ENCODE data around the gene FN1. TPM values are rescaled to one million over a fixed set of nuclear protein-coding genes. Genes with fewer than 3 reads are reported as not detected.
"Not testable (repeated sequence)": the region's sequence is repeated elsewhere in the genome, so short reads cannot be mapped to it uniquely, and the experiment has no call there.

Gene FN1
- total RNA-seq, 1 experiment from 2014 or later = 564 TPM

- H3K36me3 Mint-ChIP-seq (ENCODE audit: insufficient read depth, unreplicated experiment) = peaks cover 57% of the 10 kb centered on the region
- H3K4me3 Mint-ChIP-seq (ENCODE audit: unreplicated experiment) = no peak overlapping the region
- POLR2A ChIA-PET = interaction anchor here (0.6 kb wide), 1 partner anchor 402 kb away, joined by 3 read pairs; no protein-coding TSS in a partner anchor
- no peaks in the 10 kb centered on the region for H3K27me3 Mint-ChIP-seq (ENCODE audit: insufficient read depth, unreplicated experiment)
- no peak for DNase-seq (ENCODE audit: unreplicated experiment)
- peaks cover 6% of the 10 kb centered on the region for H3K4me1 Mint-ChIP-seq (ENCODE audit: insufficient read depth, unreplicated experiment)
- no TSS peak for BruUV-seq (replicated peaks)
- H3K9me3 Mint-ChIP-seq (ENCODE audit: unreplicated experiment) = no peaks in the 10 kb centered on the region
- H3K27ac Mint-ChIP-seq (ENCODE audit: low read depth, unreplicated experiment) = no peak overlapping the region
- CTCF ChIA-PET = no interaction called here
- intact Hi-C loops (cut with micrococcal nuclease) = no loop called here
- TF ChIP-seq CTCF (IDR thresholded peaks at IDR 0.05; ENCODE audit: unreplicated experiment) = no peak
Measured at GRCh38 chr2:215361876-215362561, 73.8 kb downstream of the FN1 start.

GRCh38 chr2:215361211-215361875, 74.5 kb downstream of the FN1 start:
- H3K9me3 Mint-ChIP-seq (ENCODE audit: unreplicated experiment) = no peaks in the 10 kb centered on the region
- TF ChIP-seq CTCF (IDR thresholded peaks at IDR 0.05; ENCODE audit: unreplicated experiment) = no peak
- intact Hi-C loops (cut with micrococcal nuclease) = no loop called here
- H3K4me3 Mint-ChIP-seq (ENCODE audit: unreplicated experiment) = no peak overlapping the region
- no peak for DNase-seq (ENCODE audit: unreplicated experiment)
- TSS peak; percentile 99 for BruUV-seq (replicated peaks)
- ChIA-PET POLR2A (no interaction called here), CTCF (no interaction called here)
- H3K27me3 Mint-ChIP-seq (ENCODE audit: insufficient read depth, unreplicated experiment) = no peaks in the 10 kb centered on the region
- peaks cover 6% of the 10 kb centered on the region for H3K4me1 Mint-ChIP-seq (ENCODE audit: insufficient read depth, unreplicated experiment)
- H3K27ac Mint-ChIP-seq (ENCODE audit: low read depth, unreplicated experiment) = no peak overlapping the region
- H3K36me3 Mint-ChIP-seq (ENCODE audit: insufficient read depth, unreplicated experiment) = peaks cover 52% of the 10 kb centered on the region

- TF ChIP-seq CTCF (IDR thresholded peaks at IDR 0.05; ENCODE audit: unreplicated experiment) = no peak
- intact Hi-C loops (cut with micrococcal nuclease) = no loop called here
- Mint-ChIP-seq H3K9me3 (ENCODE audit: unreplicated experiment) (no peaks in the 10 kb centered on the region), H3K36me3 (ENCODE audit: insufficient read depth, unreplicated experiment) (peaks cover 49% of the 10 kb centered on the region), H3K4me1 (ENCODE audit: insufficient read depth, unreplicated experiment) (peaks cover 6% of the 10 kb centered on the region), H3K27me3 (ENCODE audit: insufficient read depth, unreplicated experiment) (no peaks in the 10 kb centered on the region), H3K27ac (ENCODE audit: low read depth, unreplicated experiment) (no peak overlapping the region), H3K4me3 (ENCODE audit: unreplicated experiment) (no peak overlapping the region)
- DNase-seq (ENCODE audit: unreplicated experiment) = no peak
- CTCF ChIA-PET = no interaction called here
- no TSS peak for BruUV-seq (replicated peaks)
- POLR2A ChIA-PET = no interaction called here
Measured at GRCh38 chr2:215360596-215360995, 75.3 kb downstream of the FN1 start.

GRCh38 chr2:215360059-215360458, 75.8 kb downstream of the FN1 start:
- H3K4me1 Mint-ChIP-seq (ENCODE audit: insufficient read depth, unreplicated experiment); DNase-seq (ENCODE audit: unreplicated experiment); BruUV-seq (replicated peaks); POLR2A ChIA-PET; H3K9me3 Mint-ChIP-seq (ENCODE audit: unreplicated experiment); intact Hi-C loops (cut with micrococcal nuclease); H3K4me3 Mint-ChIP-seq (ENCODE audit: unreplicated experiment); H3K27ac Mint-ChIP-seq (ENCODE audit: low read depth, unreplicated experiment); H3K27me3 Mint-ChIP-seq (ENCODE audit: insufficient read depth, unreplicated experiment): not testable (repeated sequence)
- CTCF ChIA-PET = interaction anchor here (0.8 to 1.0 kb wide), 2 partner anchors 24 to 378 kb away, joined by 3 read pairs; no protein-coding TSS in a partner anchor
- H3K36me3 Mint-ChIP-seq (ENCODE audit: insufficient read depth, unreplicated experiment) = peaks cover 44% of the 10 kb centered on the region
